Measurements from ENCODE around the gene MEGF11. TPM values are rescaled to one million over a fixed set of nuclear protein-coding genes. Genes with fewer than 3 reads are reported as not detected.

Gene MEGF11
- total RNA-seq, 2 donors from 2014 or later, result not detected

DNA sequence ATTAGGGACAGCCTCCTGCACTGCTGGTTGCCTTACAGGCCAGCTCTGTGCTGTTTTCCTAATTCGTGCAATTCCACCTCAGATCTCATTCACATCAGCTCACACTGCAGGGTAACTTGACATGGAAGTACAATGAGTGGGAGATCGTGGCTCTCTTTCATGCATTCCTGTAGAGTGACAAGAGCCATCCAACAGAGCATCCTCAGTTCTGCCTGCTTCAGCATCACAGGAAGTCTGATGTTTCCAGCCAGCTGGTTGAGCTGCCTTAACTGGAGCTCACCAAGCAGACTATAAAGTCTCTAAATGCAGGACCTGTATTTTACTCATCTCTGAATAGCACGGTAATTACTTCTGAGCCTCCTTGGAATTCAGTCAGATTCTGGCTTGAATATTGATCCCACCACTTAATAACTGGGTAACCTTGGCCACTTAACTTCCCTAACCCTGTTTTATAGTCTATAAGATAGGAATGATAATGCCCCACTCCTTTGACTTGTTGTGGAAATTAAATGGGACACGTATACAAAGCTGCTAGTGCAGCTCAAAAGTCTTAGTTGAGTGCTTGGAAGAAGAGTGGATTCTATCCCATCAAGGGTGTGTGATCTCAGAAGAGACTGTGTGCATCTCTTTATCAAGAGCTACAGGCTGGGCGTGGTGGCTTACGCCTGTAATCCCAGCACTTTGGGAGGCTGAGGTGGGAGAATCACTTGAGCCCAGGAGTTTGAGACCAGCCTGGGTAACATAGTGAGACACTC is 38.4 kb upstream of the MEGF11 start:
- WGBS, result 66% methylated on average over 6 of the region's 6 CpGs
- H3K27me3 ChIP-seq (replicated peaks; ENCODE audit: insufficient read depth), result no peaks in the 10 kb centered on the region
- no peak overlapping the region for H3K4me3 ChIP-seq
- no peak overlapping the region for H3K27ac ChIP-seq
- TF ChIP-seq POLR2A (IDR thresholded peaks at IDR 0.05) (no peak), POLR2AphosphoS5 (IDR thresholded peaks at IDR 0.05) (no peak)
- TF ChIP-seq, protein P1, sequence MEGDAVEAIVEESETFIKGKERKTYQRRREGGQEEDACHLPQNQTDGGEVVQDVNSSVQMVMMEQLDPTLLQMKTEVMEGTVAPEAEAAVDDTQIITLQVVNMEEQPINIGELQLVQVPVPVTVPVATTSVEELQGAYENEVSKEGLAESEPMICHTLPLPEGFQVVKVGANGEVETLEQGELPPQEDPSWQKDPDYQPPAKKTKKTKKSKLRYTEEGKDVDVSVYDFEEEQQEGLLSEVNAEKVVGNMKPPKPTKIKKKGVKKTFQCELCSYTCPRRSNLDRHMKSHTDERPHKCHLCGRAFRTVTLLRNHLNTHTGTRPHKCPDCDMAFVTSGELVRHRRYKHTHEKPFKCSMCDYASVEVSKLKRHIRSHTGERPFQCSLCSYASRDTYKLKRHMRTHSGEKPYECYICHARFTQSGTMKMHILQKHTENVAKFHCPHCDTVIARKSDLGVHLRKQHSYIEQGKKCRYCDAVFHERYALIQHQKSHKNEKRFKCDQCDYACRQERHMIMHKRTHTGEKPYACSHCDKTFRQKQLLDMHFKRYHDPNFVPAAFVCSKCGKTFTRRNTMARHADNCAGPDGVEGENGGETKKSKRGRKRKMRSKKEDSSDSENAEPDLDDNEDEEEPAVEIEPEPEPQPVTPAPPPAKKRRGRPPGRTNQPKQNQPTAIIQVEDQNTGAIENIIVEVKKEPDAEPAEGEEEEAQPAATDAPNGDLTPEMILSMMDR (IDR thresholded peaks at IDR 0.05), result no peak
- no peaks in the 10 kb centered on the region for H3K4me1 ChIP-seq (replicated peaks)
- no peak for DNase-seq (ENCODE audit: low spot score)
- intact Hi-C loops (cut with DNase I), result no loop called here
- no peaks in the 10 kb centered on the region for H3K9me3 ChIP-seq
- H3K36me3 ChIP-seq, result no peaks in the 10 kb centered on the region

DNA sequence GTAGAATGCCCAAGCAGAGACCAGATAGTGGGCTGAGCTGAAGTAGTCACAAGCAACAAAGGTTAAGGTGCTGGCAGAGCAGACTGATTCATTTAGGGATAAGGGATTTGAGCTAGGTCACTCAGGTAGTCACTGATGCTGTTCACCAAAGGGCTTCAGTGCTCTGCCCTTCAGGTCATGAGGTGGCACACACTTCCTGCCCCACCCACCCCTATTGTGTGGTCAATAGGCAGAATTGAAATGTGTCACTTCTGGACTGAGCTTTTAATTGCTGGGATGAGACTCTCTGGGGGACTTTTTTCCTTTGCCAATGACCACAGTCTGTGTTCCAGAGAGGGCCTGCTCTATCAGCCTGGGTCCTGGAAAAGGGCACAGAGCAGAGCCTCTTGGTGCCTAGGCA is 37.0 kb upstream of the MEGF11 start:
- Histone ChIP-seq H3K27me3 (replicated peaks; ENCODE audit: insufficient read depth) (no peaks in the 10 kb centered on the region), H3K9me3 (no peaks in the 10 kb centered on the region), H3K27ac (no peak overlapping the region), H3K4me3 (no peak overlapping the region), H3K4me1 (replicated peaks) (no peaks in the 10 kb centered on the region), H3K36me3 (no peaks in the 10 kb centered on the region)
- no peak for DNase-seq (ENCODE audit: low spot score)
- intact Hi-C loops (cut with DNase I), result no loop called here
- TF ChIP-seq POLR2A (IDR thresholded peaks at IDR 0.05) (no peak), POLR2AphosphoS5 (IDR thresholded peaks at IDR 0.05) (no peak)
- TF ChIP-seq, protein P1 (IDR thresholded peaks at IDR 0.05), result no peak

DNA sequence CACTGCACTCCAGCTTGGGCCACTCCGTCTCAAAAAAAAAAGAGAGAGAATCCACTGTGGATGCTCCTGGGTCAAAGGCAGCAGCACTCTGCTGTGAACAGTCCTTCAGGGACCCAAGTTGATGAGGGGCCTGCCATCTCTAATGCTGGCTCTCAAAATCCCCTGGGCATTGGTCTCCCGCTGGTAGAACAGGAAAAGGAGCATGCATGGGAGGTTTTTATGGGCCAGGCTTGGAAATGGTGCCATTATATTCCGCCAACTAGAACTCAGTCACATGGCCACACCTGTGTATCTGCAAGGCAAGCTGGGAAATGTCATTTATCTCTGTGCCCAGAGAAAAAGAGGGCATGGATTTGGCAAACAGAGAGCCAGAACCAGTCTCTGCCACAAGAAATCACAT is 36.5 kb upstream of the MEGF11 start:
- Histone ChIP-seq H3K27me3 (replicated peaks; ENCODE audit: insufficient read depth) (no peaks in the 10 kb centered on the region), H3K4me1 (replicated peaks) (no peaks in the 10 kb centered on the region), H3K27ac (no peak overlapping the region), H3K4me3 (no peak overlapping the region), H3K36me3 (no peaks in the 10 kb centered on the region), H3K9me3 (no peaks in the 10 kb centered on the region)
- TF ChIP-seq, protein P1 (IDR thresholded peaks at IDR 0.05), result no peak
- TF ChIP-seq POLR2AphosphoS5 (IDR thresholded peaks at IDR 0.05) (peak; percentile 15), POLR2A (IDR thresholded peaks at IDR 0.05) (no peak)
- WGBS, result 63% methylated on average over 3 of the region's 3 CpGs
- intact Hi-C loops (cut with DNase I), result no loop called here
- no peak for DNase-seq (ENCODE audit: low spot score)

GRCh38 chr15:66288551-66289185 is 35.1 kb upstream of the MEGF11 start:
- WGBS, result 29% methylated on average over 6 of the region's 6 CpGs
- intact Hi-C loops (cut with DNase I), result loop anchor here (5.0 kb wide), 1 partner anchor 371 kb away; no protein-coding TSS in a partner anchor
- Histone ChIP-seq H3K4me3 (no peak overlapping the region), H3K9me3 (no peaks in the 10 kb centered on the region), H3K27ac (no peak overlapping the region), H3K4me1 (replicated peaks) (no peaks in the 10 kb centered on the region), H3K27me3 (replicated peaks; ENCODE audit: insufficient read depth) (no peaks in the 10 kb centered on the region), H3K36me3 (no peaks in the 10 kb centered on the region)
- no peak for DNase-seq (ENCODE audit: low spot score)
- TF ChIP-seq POLR2A (IDR thresholded peaks at IDR 0.05) (no peak), POLR2AphosphoS5 (IDR thresholded peaks at IDR 0.05) (no peak)
- TF ChIP-seq, protein P1 (IDR thresholded peaks at IDR 0.05), result no peak

- TF ChIP-seq POLR2A (IDR thresholded peaks at IDR 0.05) (no peak), POLR2AphosphoS5 (IDR thresholded peaks at IDR 0.05) (no peak)
- TF ChIP-seq, protein P1 (IDR thresholded peaks at IDR 0.05), result no peak
- Histone ChIP-seq H3K4me1 (replicated peaks) (no peaks in the 10 kb centered on the region), H3K27ac (no peak overlapping the region), H3K4me3 (no peak overlapping the region), H3K9me3 (no peaks in the 10 kb centered on the region), H3K27me3 (replicated peaks; ENCODE audit: insufficient read depth) (no peaks in the 10 kb centered on the region), H3K36me3 (no peaks in the 10 kb centered on the region)
- intact Hi-C loops (cut with DNase I), result loop anchor here (5.0 kb wide), 1 partner anchor 371 kb away; no protein-coding TSS in a partner anchor
- DNase-seq (ENCODE audit: low spot score), result no peak
Measured at GRCh38 chr15:66288093-66288492, 34.5 kb upstream of the MEGF11 start.
